HG03025 (cell line): ENCODE measurements around the gene MRPL58.

ENCODE experiments used
- ATAC-seq: cut with Tn5 transposase; IDR thresholded peaks from one replicate; pipeline ENCODE4 v1.9.1; 2021; ENCODE audit warnings: mild to moderate bottlenecking, moderate library complexity; ENCODE audit not compliant: unreplicated experiment, low FRiP score

MRPL58 gene

GRCh38 chr17:75068750-75069149, 56.3 kb downstream of the MRPL58 start:
- ATAC-seq: no peak

- ATAC-seq: no peak
Observed at GRCh38 chr17:75069783-75070182, 57.3 kb downstream of the MRPL58 start.
